Mucosa of rectum (tissue), 2 donors: ENCODE data around the gene TTF2.
"Not testable (repeated sequence)": the region's sequence is repeated elsewhere in the genome, so short reads cannot be mapped to it uniquely, and the experiment has no call there.

Experiments used
- H3K27ac ChIP-seq, 2 donors: one replicate each; pipeline ENCODE4 v1.7.0; 2013; ENCODE audit warnings: inconsistent platforms in 2 of 2, low read depth in 2 of 2, low read length in 2 of 2
- H3K27me3 ChIP-seq, 2 donors: one replicate each; pipeline ENCODE4 v1.7.0; 2013; ENCODE audit warnings: low read length in 2 of 2; ENCODE audit not compliant: control insufficient read depth in 2 of 2, insufficient read depth in 2 of 2
- H3K36me3 ChIP-seq, 2 donors: one replicate each; pipeline ENCODE4 v1.7.0; 2013; ENCODE audit warnings: low read length in 2 of 2; ENCODE audit not compliant: control insufficient read depth in 2 of 2, insufficient read depth in 2 of 2
- H3K4me1 ChIP-seq, 2 donors: one replicate each; pipeline ENCODE4 v1.7.0; 2013; ENCODE audit warnings: low read length in 2 of 2, mild to moderate bottlenecking in 1 of 2; ENCODE audit not compliant: control insufficient read depth in 2 of 2, insufficient read depth in 2 of 2
- H3K4me3 ChIP-seq, 2 donors: one replicate each; pipeline ENCODE4 v1.7.0; 2013; ENCODE audit warnings: low read length in 2 of 2
- H3K9ac ChIP-seq, 2 donors: one replicate each; pipeline ENCODE4 v1.7.0; 2013; ENCODE audit warnings: low read length in 2 of 2, low read depth in 1 of 2, mild to moderate bottlenecking in 1 of 2
- H3K9me3 ChIP-seq, 2 donors: one replicate each; pipeline ENCODE4 v1.7.0; 2013; ENCODE audit warnings: low read length in 2 of 2; ENCODE audit not compliant: control insufficient read depth in 2 of 2
- donor health status: healthy.
- donor health status: Normal muscosa, but diverticular disease.

Gene TTF2

DNA sequence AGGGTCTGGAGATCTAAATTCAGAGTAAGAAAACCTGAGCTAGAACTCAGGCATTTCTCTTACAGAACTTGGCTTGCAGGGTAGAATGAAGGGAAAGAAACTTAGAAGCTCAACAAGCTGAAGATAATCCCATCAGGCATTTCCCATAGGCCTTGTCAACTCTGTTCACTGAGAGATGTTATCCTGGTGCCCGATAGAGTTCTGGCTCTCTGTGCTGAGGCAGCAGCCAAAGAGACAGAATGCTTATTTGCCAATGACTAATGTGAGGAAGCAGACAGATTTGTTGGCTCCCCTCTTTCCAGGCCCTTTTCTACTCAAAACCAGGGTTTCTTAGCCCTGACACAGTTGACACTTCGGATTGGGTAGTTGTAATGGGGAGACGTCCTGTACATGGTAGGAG is 83.7 kb downstream of the TTF2 start:
- Histone ChIP-seq H3K27me3 (no peaks in the 10 kb centered on the region), H3K4me1 (no peaks in the 10 kb centered on the region), H3K27ac (no peak overlapping the region), H3K9ac (no peak overlapping the region), H3K36me3 (no peaks in the 10 kb centered on the region), H3K4me3 (no peak overlapping the region), H3K9me3 (no peaks in the 10 kb centered on the region)

DNA sequence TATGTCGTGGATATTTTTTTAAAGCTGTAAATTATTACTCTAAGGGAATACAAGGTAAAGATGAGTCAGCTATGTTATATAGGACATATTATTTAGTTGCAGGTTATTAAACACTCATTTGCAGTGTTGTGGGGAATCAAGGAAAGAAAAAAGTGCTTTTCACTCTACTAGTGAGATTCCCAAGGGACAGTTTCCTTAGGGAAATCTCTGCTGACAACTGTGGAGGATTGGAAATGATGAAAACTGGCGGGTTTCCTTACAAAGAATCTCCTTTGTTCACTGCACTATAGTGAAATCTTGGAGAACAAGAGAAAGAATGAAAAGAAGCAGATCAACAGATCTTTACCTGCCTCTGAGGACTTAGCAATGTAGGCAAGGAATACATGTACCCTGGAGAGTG is 85.9 kb downstream of the TTF2 start:
- Histone ChIP-seq H3K4me3 (no peak overlapping the region), H3K9me3 (no peaks in the 10 kb centered on the region), H3K4me1 (no peaks in the 10 kb centered on the region), H3K36me3 (no peaks in the 10 kb centered on the region), H3K27ac (no peak overlapping the region), H3K9ac (no peak overlapping the region), H3K27me3 (no peaks in the 10 kb centered on the region)

GRCh38 chr1:117146575-117147340 is 86.6 kb downstream of the TTF2 start:
- Histone ChIP-seq H3K36me3 (no peaks in the 10 kb centered on the region), H3K27ac (no peak overlapping the region), H3K4me1 (no peaks in the 10 kb centered on the region), H3K9me3 (no peaks in the 10 kb centered on the region), H3K27me3 (no peaks in the 10 kb centered on the region), H3K9ac (no peak overlapping the region), H3K4me3 (no peak overlapping the region)

DNA sequence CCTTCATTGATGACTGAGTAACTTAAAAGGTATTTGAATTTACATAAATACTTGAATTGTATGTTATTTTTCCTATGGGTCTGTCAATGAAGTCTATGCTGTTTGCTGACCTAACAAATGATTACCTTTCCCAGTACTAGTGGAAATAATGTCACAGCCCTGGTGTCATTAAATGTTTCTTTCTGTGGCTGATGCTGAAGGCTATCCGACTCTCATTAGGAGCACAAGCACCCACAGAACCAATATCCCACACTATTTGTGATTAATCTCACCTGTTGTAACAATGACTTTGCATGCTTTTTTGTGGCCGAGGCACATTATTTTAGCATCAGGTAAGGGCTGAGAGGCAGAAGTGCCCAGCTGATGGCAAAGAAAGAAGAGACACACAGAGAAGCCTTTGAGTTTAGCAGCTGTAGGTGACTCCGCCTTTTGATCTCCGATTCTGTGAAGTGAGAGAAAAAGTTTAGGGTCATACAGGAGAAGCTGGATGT is 87.3 kb downstream of the TTF2 start:
- no peaks in the 10 kb centered on the region for H3K4me1 ChIP-seq
- no peaks in the 10 kb centered on the region for H3K9me3 ChIP-seq
- H3K36me3 ChIP-seq: no peaks in the 10 kb centered on the region
- H3K9ac ChIP-seq: no peak overlapping the region
- H3K27me3 ChIP-seq: no peaks in the 10 kb centered on the region
- H3K27ac ChIP-seq: no peak overlapping the region
- H3K4me3 ChIP-seq: no peak overlapping the region

- Histone ChIP-seq H3K9me3 (no peaks in the 10 kb centered on the region), H3K4me1 (no peaks in the 10 kb centered on the region), H3K27ac (no peak overlapping the region), H3K36me3 (no peaks in the 10 kb centered on the region), H3K9ac (no peak overlapping the region), H3K27me3 (no peaks in the 10 kb centered on the region), H3K4me3 (no peak overlapping the region)
Observed at GRCh38 chr1:117147856-117148588, 87.9 kb downstream of the TTF2 start.

DNA sequence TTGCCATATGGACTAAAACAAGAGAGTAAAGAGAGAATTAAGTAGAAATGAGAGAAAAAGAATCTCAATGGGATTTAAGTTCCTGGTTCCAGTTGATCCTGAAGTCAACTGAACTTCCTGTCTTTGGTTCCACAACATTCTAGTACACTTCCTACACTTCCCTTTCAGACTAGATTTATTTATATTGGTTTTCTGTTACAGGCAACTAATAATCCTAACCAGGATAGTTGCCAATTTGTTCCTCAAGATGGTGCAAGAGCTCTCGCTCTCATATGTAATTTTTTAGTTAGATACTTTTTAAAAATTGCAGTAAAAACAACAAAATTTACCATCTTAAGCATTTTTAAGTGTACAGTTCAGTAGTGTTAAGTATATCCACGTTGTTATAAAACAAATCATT is 90.2 kb downstream of the TTF2 start:
- Histone ChIP-seq H3K4me3 (no peak overlapping the region), H3K9me3 (no peaks in the 10 kb centered on the region), H3K4me1 (no peaks in the 10 kb centered on the region), H3K27me3 (no peaks in the 10 kb centered on the region), H3K9ac (no peak overlapping the region), H3K36me3 (no peaks in the 10 kb centered on the region), H3K27ac (no peak overlapping the region)

GRCh38 chr1:117151305-117151704 is 91.2 kb downstream of the TTF2 start:
- H3K27me3 ChIP-seq, H3K4me1 ChIP-seq, H3K9me3 ChIP-seq, H3K36me3 ChIP-seq, H3K4me3 ChIP-seq, H3K9ac ChIP-seq, H3K27ac ChIP-seq: not testable (repeated sequence)
